GM12878 (cell line): ENCODE measurements around the gene OAF. TPM values are rescaled to one million over a fixed set of nuclear protein-coding genes. Genes with fewer than 3 reads are reported as not detected.

Source experiments
- ATAC-seq: fragments of 200-7000 bp; cut with Tn5 transposase; 3 replicates; pipeline ENCODE4 v1.9.1; 2020; ENCODE audit warnings: mild to moderate bottlenecking, moderate library complexity
- BruUV-seq: library from RNA; stranded (reverse); fragments of 400-500 nt; replicated peaks from 2 replicates; lab custom pipeline; 2021; lab: Mats Ljungman, UMichigan
- CTCF ChIA-PET: fragments of 300-600 bp; sonication (Branson Sonifier 250); formaldehyde crosslinking; extraction: SDS; loops from one replicate; lab custom pipeline; 2021; ENCODE audit warnings: inconsistent platforms; lab: Yijun Ruan, JAX
- POLR2A ChIA-PET: fragments of 350-600 bp; formaldehyde crosslinking; extraction: SDS; loops from one replicate; lab custom pipeline; 2021; ENCODE audit warnings: inconsistent platforms; lab: Charles Lee
- RAD21 ChIA-PET: fragments of 300-600 bp; sonication (Branson Sonifier 250); formaldehyde crosslinking; loops from one replicate; lab custom pipeline; 2023; ENCODE audit warnings: antibody characterized with exemption; ENCODE audit not compliant: unreplicated experiment; lab: Charles Lee
- SMC1A ChIA-PET: fragments of 300-600 bp; sonication (Branson Sonifier 250); formaldehyde crosslinking; loops from one replicate; lab custom pipeline; 2023; ENCODE audit not compliant: unreplicated experiment, uncharacterized antibody; lab: Charles Lee
- DNase-seq: peaks from one replicate; pipeline ENCODE4 v3.0.0-alpha.2; 2011; ENCODE audit warnings: low read depth, low spot score
- FAIRE-seq: peaks from 3 replicates; lab custom pipeline; 2011; peaks lifted over from hg19 to GRCh38; lab: Jason Lieb, UNC
- H2AFZ ChIP-seq: 2 replicates; pipeline ENCODE4 v1.6.0; 2011; ENCODE audit warnings: low read depth, low read length, control low read depth; ENCODE audit not compliant: control insufficient read depth
- H3K27ac ChIP-seq: 2 replicates; pipeline ENCODE4 v1.5.1; 2011; ENCODE audit warnings: control low read depth; ENCODE audit not compliant: control insufficient read depth, insufficient read depth
- H3K27me3 ChIP-seq, 2 experiments: replicated peaks in 1 of 2; 2 replicates each; pipeline versions ENCODE4 v1.6.0 to v1.6.1; 2011; ENCODE audit warnings: low read length in 1 of 2; ENCODE audit not compliant: control insufficient read depth in 2 of 2, insufficient read depth in 2 of 2
- H3K36me3 ChIP-seq, 2 experiments: 2 replicates each; pipeline ENCODE4 v1.5.1; 2011; ENCODE audit warnings: low read length in 1 of 2; ENCODE audit not compliant: control insufficient read depth in 2 of 2, insufficient read depth in 2 of 2
- H3K4me1 ChIP-seq: 2 replicates; pipeline ENCODE4 v1.6.1; 2011; ENCODE audit warnings: mild to moderate bottlenecking, low read length, moderate library complexity, mixed read lengths; ENCODE audit not compliant: control insufficient read depth, insufficient read depth
- H3K4me2 ChIP-seq: 2 replicates; pipeline ENCODE4 v1.6.0; 2011; ENCODE audit warnings: control low read depth; ENCODE audit not compliant: control insufficient read depth, insufficient read depth
- H3K4me3 ChIP-seq: fragments of 200-600 bp; sonication (generic); 2 replicates; pipeline ENCODE4 v1.5.1; 2016
- H3K79me2 ChIP-seq: 2 replicates; pipeline ENCODE4 v1.6.0; 2011; ENCODE audit warnings: low read length; ENCODE audit not compliant: control insufficient read depth, insufficient read depth
- H3K9ac ChIP-seq: 2 replicates; pipeline ENCODE4 v1.8.0; 2011; ENCODE audit warnings: low read length, control low read depth, mixed read lengths; ENCODE audit not compliant: control insufficient read depth, insufficient read depth
- H3K9me3 ChIP-seq: replicated peaks from 3 replicates; pipeline ENCODE4 v1.5.1; 2011; ENCODE audit warnings: mild to moderate bottlenecking, low read length; ENCODE audit not compliant: control insufficient read depth, insufficient read depth
- H4K20me1 ChIP-seq: 2 replicates; pipeline ENCODE4 v1.6.0; 2011; ENCODE audit not compliant: control insufficient read depth, insufficient read depth
- ASH2L ChIP-seq: fragments of 300-600, 200-600 bp; sonication (generic); IDR thresholded peaks from 2 replicates; pipeline ENCODE4 v1.6.1; 2017; ENCODE audit warnings: low read depth, mild to moderate bottlenecking, borderline replicate concordance
- BRCA1 ChIP-seq: IDR thresholded peaks from 2 replicates; pipeline ENCODE4 v1.6.1; 2011; ENCODE audit warnings: low read depth, low read length, improper control_type of control experiment
- CHD1 ChIP-seq: IDR thresholded peaks from 2 replicates; pipeline ENCODE4 v1.6.1; 2012; ENCODE audit warnings: low read depth, low read length, improper control_type of control experiment
- CREM ChIP-seq: IDR thresholded peaks from 2 replicates; pipeline ENCODE4 v1.6.1; 2014; ENCODE audit warnings: antibody characterized with exemption, low read depth
- ETV6 ChIP-seq, 2 experiments: fragments of 450-650 bp in 1 of 2; IDR thresholded peaks in 1 of 2; conservative IDR thresholded peaks in 1 of 2; 2 replicates each; pipeline ENCODE4 v1.6.1; 2014; ENCODE audit warnings: antibody characterized with exemption in 1 of 2, borderline replicate concordance in 1 of 2, low read depth in 1 of 2, mild to moderate bottlenecking in 1 of 2, moderate library complexity in 1 of 2
- EZH2 ChIP-seq: IDR thresholded peaks from 2 replicates; pipeline ENCODE4 v1.6.1; 2012; ENCODE audit warnings: low read depth, mild to moderate bottlenecking, control low read depth, inconsistent platforms, low read length, borderline replicate concordance; ENCODE audit not compliant: control insufficient read depth
- FOXK2 ChIP-seq: fragments of 450-650 bp; IDR thresholded peaks from 2 replicates; pipeline ENCODE4 v1.6.1; 2017; ENCODE audit warnings: mild to moderate bottlenecking, moderate library complexity
- GATAD2B ChIP-seq: fragments of 450-650 bp; conservative IDR thresholded peaks from 2 replicates; pipeline ENCODE4 v1.6.1; 2017; ENCODE audit warnings: low read depth, mild to moderate bottlenecking, moderate library complexity
- IKZF2 ChIP-seq, 2 experiments: fragments of 450-650 bp; IDR thresholded peaks; 2 replicates each; pipeline ENCODE4 v1.6.1; 2017; ENCODE audit warnings: mild to moderate bottlenecking in 2 of 2, moderate library complexity in 2 of 2
- MEF2A ChIP-seq: IDR thresholded peaks from 2 replicates; pipeline ENCODE4 v1.6.1; 2011; ENCODE audit warnings: low read depth, mild to moderate bottlenecking, low read length, moderate library complexity; ENCODE audit not compliant: insufficient read depth
- MYC ChIP-seq: IDR thresholded peaks from 2 replicates; pipeline ENCODE4 v1.6.1; 2011; ENCODE audit warnings: mild to moderate bottlenecking, low read length, moderate library complexity, inconsistent platforms; ENCODE audit not compliant: insufficient read depth, insufficient replicate concordance, insufficient read length, severe bottlenecking
- NBN ChIP-seq: fragments of 450-650 bp; IDR thresholded peaks from 2 replicates; pipeline ENCODE4 v1.6.1; 2016
- NFYB ChIP-seq: IDR thresholded peaks from 2 replicates; pipeline ENCODE4 v1.6.1; 2011; ENCODE audit warnings: low read depth, mild to moderate bottlenecking, low read length, improper control_type of control experiment, moderate library complexity; ENCODE audit not compliant: insufficient read depth
- NR2F1 ChIP-seq: fragments of 450-650 bp; conservative IDR thresholded peaks from 2 replicates; pipeline ENCODE4 v1.6.1; 2017; ENCODE audit warnings: mild to moderate bottlenecking
- SIX5 ChIP-seq: IDR thresholded peaks from 2 replicates; pipeline ENCODE4 v1.6.1; 2011; ENCODE audit warnings: mild to moderate bottlenecking, low read depth, low read length, moderate library complexity; ENCODE audit not compliant: severe bottlenecking
- SMAD1 ChIP-seq: fragments of 450-650 bp; IDR thresholded peaks from 2 replicates; pipeline ENCODE4 v1.6.1; 2018; ENCODE audit warnings: mild to moderate bottlenecking, low read depth; ENCODE audit not compliant: partially characterized antibody
- SRF ChIP-seq, 2 experiments: IDR thresholded peaks; 2 replicates each; pipeline ENCODE4 v1.6.1; 2011; ENCODE audit warnings: low read depth in 2 of 2, low read length in 2 of 2, mild to moderate bottlenecking in 1 of 2, moderate library complexity in 1 of 2
- TCF12 ChIP-seq: IDR thresholded peaks from 2 replicates; pipeline ENCODE4 v1.6.1; 2011; ENCODE audit warnings: low read depth, mild to moderate bottlenecking, low read length
- WGBS: methylation state at CpG from one replicate; pipeline ENCODE4 v1.1.6; 2016; ENCODE audit warnings: low lambda C conversion rate; ENCODE audit not compliant: insufficient replicate concordance, insufficient coverage; ENCODE audit errors: missing lambda C conversion rate; 5-methylcytosine and 5-hydroxymethylcytosine counted together
- in situ Hi-C: fragments of 300-500 bp; cut with MboI; formaldehyde crosslinking; loops from 9 replicates; pipeline ENCODE4 v1.14.3; 2018; ENCODE audit warnings: mixed read lengths
- intact Hi-C: fragments of 100-400 bp; cut with micrococcal nuclease; formaldehyde crosslinking; loops from one replicate; pipeline ENCODE4 v1.14.2; 2022; ENCODE audit not compliant: unreplicated experiment
- polyA plus RNA-seq, 11 experiments: library from polyadenylated mRNA; depleted of rRNA in 4 of 11; unstranded in 6 of 11; stranded (reverse) in 5 of 11; fragments of >200 nt; fragmentation: Nextera tagmentation in 4 of 11; fragmentation: Illumina TruSeq in 1 of 11; extraction: Ambion mirVana in 4 of 11; extraction: Trizol in 1 of 11; gene quantifications; 1 replicate in 1 of 11; 2 replicates in 10 of 11; pipeline versions ENCODE4 v1.2.1 to v1.2.3, GENCODE V29; 2011 to 2016; ENCODE audit warnings: inconsistent platforms in 2 of 11, missing spikeins in 2 of 11, low read depth in 1 of 11
- total RNA-seq, 4 experiments: library from RNA; depleted of rRNA in 3 of 4; stranded (reverse); fragments of >200 nt in 3 of 4; fragmentation: Illumina TruSeq in 1 of 4; extraction: Trizol in 1 of 4; gene quantifications; 2 replicates each; pipeline versions ENCODE4 v1.2.1 to v1.2.3, GENCODE V29; 2013 to 2021
- TF ChIP-seq, protein P1 (sequence below): IDR thresholded peaks from 2 replicates; pipeline ENCODE4 v1.6.1; 2011; ENCODE audit warnings: borderline replicate concordance, low read depth, mild to moderate bottlenecking, moderate library complexity, low read length; ENCODE audit not compliant: insufficient read depth, poor library complexity, severe bottlenecking

OAF gene
- total and polyA plus RNA-seq, 10 of the 15 experiments (the other 5 are each of a cell fraction or from before 2014, with no cell fraction given) = 0.10 to 4.7 (median 1.1) TPM

- TF ChIP-seq SMAD1 (no peak), NBN (no peak), CREM (no peak), MEF2A (no peak), MYC (no peak), NR2F1 (no peak), BRCA1 (no peak), ASH2L (no peak), FOXK2 (no peak), NFYB (no peak), EZH2 (no peak), SIX5 (no peak), CHD1 (no peak), SRF (IDR thresholded peaks at IDR 0.05; ENCODE audit: low read depth in 2 of 2, low read length in 2 of 2) (no peak), IKZF2 (IDR thresholded peaks at IDR 0.05) (no peak), TCF12 (no peak), ETV6 (conservative IDR thresholded peaks at IDR 0.05 in 1 of 2, IDR thresholded peaks at IDR 0.05 in 1 of 2; ENCODE audit: borderline replicate concordance in 1 of 2, low read depth in 1 of 2) (no peak), GATAD2B (no peak)
- TF ChIP-seq, protein P1, sequence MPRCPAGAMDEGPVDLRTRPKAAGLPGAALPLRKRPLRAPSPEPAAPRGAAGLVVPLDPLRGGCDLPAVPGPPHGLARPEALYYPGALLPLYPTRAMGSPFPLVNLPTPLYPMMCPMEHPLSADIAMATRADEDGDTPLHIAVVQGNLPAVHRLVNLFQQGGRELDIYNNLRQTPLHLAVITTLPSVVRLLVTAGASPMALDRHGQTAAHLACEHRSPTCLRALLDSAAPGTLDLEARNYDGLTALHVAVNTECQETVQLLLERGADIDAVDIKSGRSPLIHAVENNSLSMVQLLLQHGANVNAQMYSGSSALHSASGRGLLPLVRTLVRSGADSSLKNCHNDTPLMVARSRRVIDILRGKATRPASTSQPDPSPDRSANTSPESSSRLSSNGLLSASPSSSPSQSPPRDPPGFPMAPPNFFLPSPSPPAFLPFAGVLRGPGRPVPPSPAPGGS = no peak
- TF ChIP-seq, all 136 proteins: peak for 0
- RAD21 ChIA-PET = interaction anchor here (0.7 to 1.3 kb wide), 3 partner anchors 54 to 133 kb away, joined by 3 to 4 read pairs (median 3); no protein-coding TSS in a partner anchor
- Histone ChIP-seq H2AFZ (no peak overlapping the region), H3K27ac (no peak overlapping the region), H3K9ac (no peak overlapping the region), H3K4me3 (no peak overlapping the region), H4K20me1 (no peaks in the 10 kb centered on the region), H3K27me3 (peaks cover 8 to 11% of the 10 kb centered on the region in 2 experiments), H3K36me3 (no peaks in the 10 kb centered on the region), H3K79me2 (no peaks in the 10 kb centered on the region), H3K4me2 (no peak overlapping the region), H3K4me1 (no peaks in the 10 kb centered on the region), H3K9me3 (no peaks in the 10 kb centered on the region)
- WGBS = 70% methylated on average over 25 of the region's 27 CpGs
- ATAC-seq (no peak), FAIRE-seq (no peak), DNase-seq (no peak)
- POLR2A ChIA-PET = no interaction called here
- CTCF ChIA-PET = interaction anchor here (1.1 to 7.0 kb wide), 6 partner anchors 9 to 131 kb away, joined by 3 to 83 read pairs (median 10); no protein-coding TSS in a partner anchor
- intact Hi-C loops (no loop called here), in situ Hi-C loops (loop anchor here (5.0 kb wide), 2 partner anchors 57 to 132 kb away; no protein-coding TSS in a partner anchor)
- SMC1A ChIA-PET = interaction anchor here (1.6 to 2.8 kb wide), 2 partner anchors 8 to 132 kb away, joined by 4 to 18 read pairs; no protein-coding TSS in a partner anchor
- no TSS peak for BruUV-seq
Measured at GRCh38 chr11:120169981-120170698, 40.7 kb upstream of the OAF start.
